GM21360 (cell line): Measurements from ENCODE around the gene ARHGEF25.
"Not testable (repeated sequence)": the region's sequence is repeated elsewhere in the genome, so short reads cannot be mapped to it uniquely, and the experiment has no call there.

Experiments used
- ATAC-seq: cut with Tn5 transposase; IDR thresholded peaks from one replicate; pipeline ENCODE4 v1.9.1; 2021; ENCODE audit warnings: mild to moderate bottlenecking, moderate library complexity; ENCODE audit not compliant: unreplicated experiment

ARHGEF25 gene

DNA sequence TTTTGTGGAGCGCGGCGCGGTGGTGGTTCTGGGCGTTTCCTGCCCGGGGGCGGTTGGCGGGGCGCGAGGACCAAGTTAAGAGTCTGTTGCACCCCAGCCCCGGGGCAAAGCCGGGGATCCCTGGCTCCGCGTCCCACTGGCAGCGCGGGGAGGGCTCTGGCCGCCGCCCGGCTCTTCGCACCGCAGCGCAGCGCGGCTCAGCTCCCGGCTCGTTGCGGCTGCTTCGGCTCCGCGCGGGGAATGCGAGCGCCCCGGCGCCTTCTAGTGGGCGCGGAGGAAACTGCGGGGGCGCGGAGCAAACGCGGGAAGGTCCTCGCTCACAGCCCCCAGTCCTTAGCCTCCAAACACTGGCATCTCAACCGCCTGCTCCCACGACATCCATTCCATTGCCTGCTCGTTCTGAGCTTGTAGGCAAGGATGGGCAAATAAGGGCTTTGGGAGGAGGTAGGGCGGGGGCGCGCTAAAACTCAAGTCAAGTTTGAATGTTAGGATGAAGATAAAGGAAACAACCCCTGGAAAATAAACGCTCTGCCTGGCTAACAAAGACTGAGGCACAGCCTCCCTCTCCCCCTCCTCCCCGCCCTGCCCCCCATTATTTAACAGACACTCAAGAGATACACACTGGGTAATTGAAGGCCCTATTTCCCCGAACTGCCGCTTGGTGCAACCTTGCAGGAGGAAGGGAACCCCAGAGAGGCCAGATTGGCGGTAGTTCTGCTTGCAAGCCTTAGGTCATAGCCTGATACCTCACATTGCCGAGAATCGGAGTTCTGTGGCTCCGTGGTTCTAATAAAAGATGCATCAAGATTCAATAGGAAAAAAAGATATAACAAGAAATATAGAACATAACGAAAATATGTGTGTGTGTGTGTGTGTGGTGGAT lies 22.0 kb downstream of the ARHGEF25 start, which contains the start of gene B4GALNT1:
Gene B4GALNT1, minus strand, starts transcription at position 244 of the 883 bp plus-strand sequence. CDS start 1,069 bp downstream, outside the sequence.
- peak; percentile 80 for ATAC-seq

DNA sequence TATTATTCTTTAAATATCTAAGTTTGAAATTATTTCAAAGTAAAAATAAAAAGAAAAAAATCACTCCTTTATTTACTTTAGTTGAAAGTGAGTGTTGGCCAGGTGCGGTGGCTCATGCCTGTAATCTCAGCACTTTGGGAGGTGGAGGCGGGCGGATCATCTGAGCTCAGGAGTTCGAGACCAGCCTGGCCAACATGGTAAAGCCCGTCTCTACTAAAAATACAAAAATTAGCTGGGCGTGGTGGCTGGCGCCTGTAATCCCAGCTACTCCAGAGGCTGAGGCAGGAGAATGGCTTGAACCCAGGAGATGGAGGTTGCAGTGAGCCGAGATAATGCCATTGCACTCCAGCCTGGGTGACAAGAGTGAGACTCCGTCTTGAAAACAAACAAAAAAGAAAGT lies 25.5 kb downstream of the ARHGEF25 start:
- not testable (repeated sequence) for ATAC-seq

DNA sequence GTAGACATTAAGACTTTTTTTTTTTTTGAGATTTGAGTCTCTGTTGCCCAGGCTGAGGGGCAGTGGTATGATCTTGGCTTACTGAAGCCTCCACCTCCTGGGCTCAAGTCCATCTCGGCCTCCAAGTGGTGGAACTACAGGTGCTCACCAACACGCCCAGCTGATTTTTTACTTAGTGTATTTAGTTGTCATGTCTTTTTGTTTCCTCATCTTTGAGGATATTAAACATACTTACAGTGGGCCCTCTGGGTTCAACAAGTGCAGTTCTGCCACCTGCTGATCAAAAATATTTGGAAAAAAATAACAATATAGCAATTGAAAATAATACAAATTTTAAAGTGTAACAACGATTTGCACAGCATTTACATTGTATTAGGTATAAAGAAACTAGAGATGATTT lies 26.1 kb downstream of the ARHGEF25 start:
- ATAC-seq = no peak

DNA sequence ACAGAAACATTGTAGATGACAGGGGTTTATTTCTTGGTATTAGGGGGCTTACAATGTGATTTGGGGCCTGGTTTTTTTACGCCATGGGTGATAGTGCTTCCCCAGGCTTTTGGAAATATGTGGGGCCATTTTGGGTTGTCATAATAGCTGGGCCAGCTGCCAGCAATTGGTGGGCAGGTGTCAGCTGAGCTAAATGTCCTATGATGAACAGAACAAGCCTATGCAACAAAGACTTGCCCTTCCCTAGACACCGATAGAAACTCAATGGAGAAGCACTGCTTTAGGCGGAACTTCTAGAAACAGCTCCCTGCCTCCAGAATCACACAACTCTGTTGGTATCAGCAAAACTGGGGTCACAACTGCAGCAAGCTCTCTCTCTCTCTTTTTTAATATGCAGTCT lies 26.9 kb downstream of the ARHGEF25 start:
- no peak for ATAC-seq

DNA sequence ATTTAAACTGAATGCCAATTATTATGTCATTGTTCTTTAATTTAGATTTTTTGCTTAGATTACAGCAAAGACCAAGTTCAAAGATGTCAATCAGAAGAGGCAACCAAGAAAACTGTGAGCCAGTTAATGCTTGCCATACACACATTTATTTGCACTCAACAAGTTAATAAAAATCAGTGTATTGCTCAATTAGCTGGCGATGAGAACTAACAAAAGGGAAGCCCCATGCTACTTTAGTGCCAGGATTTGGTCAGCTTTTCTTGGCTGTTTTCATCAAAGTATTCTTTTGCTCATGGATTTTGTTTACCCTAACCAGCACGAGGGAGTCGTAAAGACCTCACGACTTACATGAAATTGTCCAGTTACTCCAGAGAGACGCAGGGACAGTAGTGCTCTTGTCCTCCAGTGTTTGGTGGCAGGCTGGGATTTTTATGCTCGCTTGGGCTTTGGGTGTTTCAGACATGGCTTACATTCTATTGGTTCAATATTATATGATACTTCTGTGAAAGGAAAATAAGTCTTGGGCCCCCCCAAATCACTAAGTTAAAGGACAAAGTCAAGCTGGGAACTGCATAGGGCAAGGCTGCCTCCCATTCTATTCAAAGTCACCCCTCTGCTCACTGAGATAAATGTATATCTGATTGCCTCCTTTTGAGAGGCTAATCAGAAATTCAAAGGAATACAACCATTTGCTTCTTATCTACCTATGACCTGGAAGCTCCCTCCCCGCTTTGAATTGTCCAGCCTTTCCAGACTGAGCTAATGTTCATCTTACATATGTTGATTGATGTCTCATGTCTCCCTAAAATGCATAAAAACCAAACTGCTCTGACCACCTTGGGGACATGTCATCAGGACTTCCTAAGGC lies 29.2 kb downstream of the ARHGEF25 start:
- no peak for ATAC-seq

DNA sequence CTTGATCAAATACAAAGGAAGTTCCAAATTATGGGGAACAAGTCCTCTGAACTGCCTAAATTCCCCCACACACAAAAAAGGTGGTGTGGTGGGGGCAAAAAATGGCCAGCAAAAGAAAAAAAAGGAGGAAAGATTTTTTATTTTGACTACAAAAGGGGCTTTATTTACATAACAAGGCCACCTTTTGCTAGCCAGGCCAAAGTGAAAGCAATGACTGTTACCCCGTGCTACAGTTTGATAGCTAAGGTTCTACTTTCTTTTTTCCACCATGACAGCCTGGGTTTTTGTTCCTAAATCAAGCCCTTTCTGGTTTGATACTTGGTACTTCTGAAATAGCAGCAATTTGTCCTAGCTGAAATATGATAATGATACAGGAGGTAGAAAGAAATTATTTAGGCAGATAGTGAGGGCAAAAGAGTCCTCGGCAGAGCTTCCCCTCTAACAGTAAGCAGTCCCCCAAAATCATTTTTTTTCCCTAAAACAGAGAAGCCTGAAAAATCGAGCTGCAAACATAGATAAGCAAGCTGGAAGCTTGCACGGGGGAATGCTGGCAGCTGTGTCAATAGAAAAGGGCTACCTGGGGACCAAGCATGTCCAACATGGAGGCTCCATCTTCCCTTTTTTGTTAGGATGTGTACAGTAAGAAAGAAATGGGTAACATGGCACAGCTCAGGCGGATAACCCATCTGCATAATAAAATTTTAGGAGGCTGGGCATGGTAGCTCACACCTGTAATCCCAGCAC lies 30.6 kb downstream of the ARHGEF25 start:
- ATAC-seq = no peak

DNA sequence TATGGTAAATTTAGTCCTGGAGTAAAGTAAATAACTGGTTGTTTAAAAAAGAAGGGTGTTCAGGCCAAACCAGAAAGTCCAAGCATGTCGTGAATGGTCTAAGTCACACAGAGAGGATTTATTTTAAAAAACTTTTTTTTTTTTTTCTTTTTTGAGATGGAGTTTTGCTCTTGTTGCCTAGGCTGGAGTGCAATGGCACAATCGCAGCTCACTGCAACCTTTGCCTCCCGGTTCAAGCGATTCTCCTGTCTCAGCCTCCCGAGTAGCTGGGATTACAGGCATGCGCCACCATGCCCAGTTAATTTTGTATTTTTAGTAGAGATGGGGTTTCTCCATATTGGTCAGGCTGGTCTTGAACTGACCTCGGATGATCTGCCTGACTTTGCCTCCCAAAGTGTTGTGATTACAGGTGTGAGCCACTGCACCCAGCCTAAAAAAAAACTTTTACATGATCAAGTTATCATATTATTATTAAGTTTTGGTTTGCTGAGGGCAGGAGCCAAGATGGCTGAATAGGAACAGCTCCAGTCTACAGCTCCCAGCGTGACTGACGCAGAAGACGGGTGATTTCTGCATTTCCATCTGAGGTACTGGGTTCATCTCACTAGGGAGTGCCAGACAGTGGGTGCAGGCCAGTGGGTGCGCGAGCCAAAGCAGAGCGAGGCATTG lies 34.9 kb downstream of the ARHGEF25 start:
- ATAC-seq = not testable (repeated sequence)

DNA sequence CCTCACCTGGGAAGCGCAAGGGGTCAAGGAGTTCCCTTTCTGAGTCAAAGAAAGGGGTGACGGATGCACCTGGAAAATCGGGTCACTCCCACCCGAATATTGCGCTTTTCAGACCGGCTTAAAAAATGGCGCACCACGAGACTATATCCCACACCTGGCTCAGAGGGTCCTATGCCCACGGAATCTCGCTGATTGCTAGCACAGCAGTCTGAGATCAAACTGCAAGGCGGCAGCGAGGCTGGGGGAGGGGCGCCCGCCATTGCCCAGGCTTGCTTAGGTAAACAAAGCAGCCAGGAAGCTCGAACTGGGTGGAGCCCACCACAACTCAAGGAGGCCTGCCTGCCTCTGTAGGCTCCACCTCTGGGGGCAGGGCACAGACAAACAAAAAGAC lies 35.4 kb downstream of the ARHGEF25 start:
- not testable (repeated sequence) for ATAC-seq

DNA sequence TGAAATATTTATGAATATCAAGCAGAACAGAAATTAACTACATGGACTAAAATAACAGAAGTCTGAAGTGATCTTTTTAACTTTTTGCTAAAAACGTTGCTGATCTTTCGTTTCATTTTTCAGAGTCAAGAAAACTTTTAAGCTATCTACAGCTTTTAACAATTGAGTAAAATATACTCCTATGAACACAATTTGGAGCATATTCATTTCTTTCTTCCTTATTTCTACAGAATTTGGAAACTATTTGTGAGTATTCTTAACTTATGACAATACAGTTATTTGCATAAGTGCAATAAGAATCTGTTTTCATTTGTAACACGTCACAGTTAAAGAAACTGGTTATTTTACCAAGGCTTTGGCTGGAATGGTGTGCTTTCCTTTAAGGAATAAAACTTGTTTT lies 42.8 kb downstream of the ARHGEF25 start:
- ATAC-seq = no peak

DNA sequence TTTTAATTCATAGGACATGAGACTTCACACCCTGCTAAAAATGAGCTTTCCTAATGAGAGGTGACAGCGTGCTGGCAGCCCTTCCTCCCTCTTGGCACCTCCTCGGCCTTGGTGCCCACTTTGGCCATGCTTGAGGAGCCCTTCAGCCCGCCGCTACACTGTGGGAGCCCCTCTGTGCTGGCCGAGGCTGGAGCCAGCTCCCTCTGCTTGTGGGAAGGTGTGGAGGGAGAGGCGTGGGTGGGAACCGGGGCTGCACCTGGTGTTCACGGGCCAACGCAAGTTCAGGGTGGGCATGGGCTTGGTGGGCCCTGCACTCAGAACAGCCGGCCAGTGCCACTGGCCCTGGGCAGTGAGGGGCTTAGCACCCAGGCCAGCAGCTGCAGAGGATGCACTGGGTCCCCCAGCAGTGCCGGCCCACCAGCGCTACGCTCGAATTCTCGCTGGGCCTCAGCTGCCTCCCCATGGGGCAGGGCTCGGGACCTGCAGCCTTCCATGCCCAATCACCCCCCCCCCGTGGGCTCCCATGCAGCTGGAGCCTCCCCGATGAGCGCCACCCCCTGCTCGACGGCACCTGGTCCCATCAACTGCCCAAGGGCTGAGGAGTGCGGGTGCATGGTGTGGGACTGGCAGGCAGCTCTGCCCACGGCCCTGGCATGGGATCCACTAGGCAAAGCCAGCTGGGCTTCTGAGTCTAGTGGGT lies 44.5 kb downstream of the ARHGEF25 start:
- ATAC-seq = no peak

DNA sequence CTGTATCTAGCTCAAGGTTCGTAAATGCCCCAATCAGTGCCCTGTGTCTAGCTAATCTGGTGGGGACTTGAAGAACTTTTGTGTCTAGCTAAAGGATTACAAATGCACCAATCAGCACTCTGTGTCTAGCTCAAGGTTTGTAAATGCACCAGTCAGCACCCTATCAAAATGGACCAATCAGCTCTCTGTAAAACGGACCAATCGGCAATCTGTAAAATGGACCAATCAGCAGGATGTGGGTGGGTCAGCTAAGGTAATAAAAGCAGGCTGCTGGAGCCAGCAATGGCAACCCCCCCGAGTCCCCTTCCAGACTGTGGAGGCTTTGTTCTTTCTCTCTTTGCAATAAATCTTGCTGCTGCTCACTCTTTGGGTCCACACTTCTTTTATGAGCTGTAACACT lies 45.2 kb downstream of the ARHGEF25 start:
- not testable (repeated sequence) for ATAC-seq

DNA sequence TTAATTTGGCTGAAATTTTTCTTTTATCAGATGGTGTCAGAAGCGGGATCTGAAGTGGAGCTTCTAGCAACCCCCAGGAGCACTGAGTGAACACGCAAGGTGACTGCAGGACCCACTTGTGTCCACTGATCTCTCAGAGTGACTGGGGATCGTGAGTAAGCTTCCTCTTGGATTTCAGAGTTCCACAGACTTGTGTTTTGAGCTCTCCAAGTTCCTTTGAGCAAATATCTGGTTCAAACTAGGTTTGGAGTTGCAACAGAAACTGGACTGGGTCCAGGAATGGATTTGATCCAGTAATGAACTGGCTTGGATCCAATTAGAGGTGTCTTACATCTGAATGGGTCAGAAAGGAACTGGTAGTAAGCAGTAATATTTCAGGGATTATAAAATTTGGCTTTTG lies 46.5 kb downstream of the ARHGEF25 start:
- ATAC-seq = no peak

DNA sequence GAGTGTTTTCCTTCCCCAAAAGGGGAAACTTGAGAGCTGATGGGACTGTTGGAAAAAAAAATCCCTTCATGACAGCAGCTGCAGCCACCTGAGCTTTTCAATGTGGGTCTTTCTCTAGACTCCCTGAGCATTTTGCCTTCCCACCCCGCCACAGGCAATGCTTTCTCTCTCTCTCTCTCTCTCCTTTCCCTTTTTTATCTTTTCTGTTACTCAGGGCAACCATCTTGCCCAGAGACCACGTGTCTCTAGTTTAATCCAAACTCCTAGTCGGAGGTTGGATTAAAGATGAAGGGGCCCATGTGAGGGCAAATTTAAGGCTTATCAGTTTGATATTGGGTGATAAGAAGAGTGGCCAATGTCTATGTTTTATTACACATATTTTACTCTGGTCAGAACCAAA lies 47.7 kb downstream of the ARHGEF25 start:
- ATAC-seq = no peak

DNA sequence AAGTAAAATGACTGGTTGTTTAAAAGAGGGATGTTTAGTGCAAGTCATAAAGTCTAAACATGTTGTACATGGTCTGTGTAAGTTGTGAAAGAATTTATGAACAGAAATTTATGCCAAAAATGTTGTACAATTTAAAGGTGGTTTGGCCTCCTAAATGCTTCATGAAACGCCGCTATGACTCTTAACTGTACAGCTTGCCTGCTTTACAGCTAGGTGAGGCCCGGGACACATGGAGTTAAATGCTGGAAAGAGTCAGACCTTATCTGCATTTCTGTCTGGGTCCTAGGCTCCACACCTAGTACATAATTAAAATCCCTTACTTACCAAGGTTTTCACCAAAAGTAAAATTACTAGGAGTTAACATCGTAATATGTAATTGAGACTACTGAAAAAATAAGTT lies 50.1 kb downstream of the ARHGEF25 start:
- no peak for ATAC-seq

DNA sequence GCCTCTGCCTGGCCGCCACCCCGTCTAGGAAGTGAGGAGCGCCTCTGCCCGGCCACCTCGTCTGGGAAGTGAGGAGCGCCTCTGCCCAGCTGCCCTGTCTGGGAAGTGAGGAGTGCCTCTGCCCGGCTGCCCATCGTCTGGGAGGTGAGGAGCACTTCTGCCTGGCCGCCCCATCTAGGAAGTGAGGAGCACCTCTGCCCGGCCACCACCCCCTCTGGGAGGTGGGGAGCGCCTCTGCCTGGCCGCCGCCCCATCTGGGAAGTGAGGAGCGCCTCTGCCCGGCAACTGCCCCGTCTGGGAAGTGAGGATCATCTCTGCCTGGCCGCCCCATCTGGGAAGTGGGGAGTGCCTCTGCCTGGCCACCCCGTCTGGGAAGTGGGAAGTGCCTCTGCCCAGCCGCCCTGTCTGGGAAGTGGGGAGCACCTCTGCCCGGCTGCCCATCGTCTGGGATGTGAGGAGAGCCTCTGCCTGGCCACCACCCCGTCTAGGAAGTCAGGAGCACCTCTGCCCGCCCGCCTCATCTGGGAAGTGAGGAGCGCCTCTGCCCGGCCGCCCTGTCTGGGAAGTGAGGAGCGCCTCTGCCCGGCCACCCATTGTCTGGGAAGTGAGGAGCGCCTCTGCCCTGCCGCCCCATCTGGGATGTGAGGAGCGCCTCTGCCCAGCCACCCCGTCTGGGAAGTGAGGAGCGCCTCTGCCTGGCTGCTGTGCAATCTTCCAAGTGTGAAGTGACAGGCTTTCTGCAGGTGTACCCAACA lies 54.0 kb downstream of the ARHGEF25 start:
- not testable (repeated sequence) for ATAC-seq
